IMR-90 (cell line): Measurements from ENCODE around the gene WASF3.

Source experiments
- BHLHE40 ChIP-seq: fragments of 150-350 bp; IDR thresholded peaks from 2 replicates; pipeline ENCODE4 v1.6.1; 2016; ENCODE audit warnings: mild to moderate bottlenecking, low read depth, low read length
- CTCF ChIP-seq: conservative IDR thresholded peaks from 2 replicates; pipeline ENCODE4 v1.5.1; 2012; ENCODE audit warnings: mild to moderate bottlenecking, low read depth, low read length, improper control_type of control experiment
- FOS ChIP-seq: fragments of 150-350 bp; IDR thresholded peaks from 2 replicates; pipeline ENCODE4 v1.6.1; 2016; ENCODE audit warnings: low read depth, low read length
- MAZ ChIP-seq: IDR thresholded peaks from 2 replicates; pipeline ENCODE4 v1.6.1; 2012; ENCODE audit warnings: low read depth, mild to moderate bottlenecking, low read length, improper control_type of control experiment, moderate library complexity, borderline replicate concordance
- POLR2A ChIP-seq: IDR thresholded peaks from 2 replicates; pipeline ENCODE4 v1.6.1; 2012; ENCODE audit warnings: mild to moderate bottlenecking, low read depth, low read length
- RAD21 ChIP-seq: IDR thresholded peaks from 2 replicates; pipeline ENCODE4 v1.6.1; 2012; ENCODE audit warnings: low read length, improper control_type of control experiment
- RCOR1 ChIP-seq: IDR thresholded peaks from 2 replicates; pipeline ENCODE4 v1.6.1; 2012; ENCODE audit warnings: mild to moderate bottlenecking, low read length, improper control_type of control experiment; ENCODE audit not compliant: insufficient replicate concordance
- RFX5 ChIP-seq: IDR thresholded peaks from 2 replicates; pipeline ENCODE4 v1.8.0; 2012; ENCODE audit warnings: low read depth, mild to moderate bottlenecking, low read length, moderate library complexity
- USF2 ChIP-seq: fragments of 150-350 bp; IDR thresholded peaks from 2 replicates; pipeline ENCODE4 v1.6.1; 2017; ENCODE audit warnings: mild to moderate bottlenecking, antibody characterized with exemption, low read length, low read depth

- no peak for TF ChIP-seq CTCF
- no peak for TF ChIP-seq RAD21
- TF ChIP-seq MAZ, result no peak
- no peak for TF ChIP-seq USF2
- TF ChIP-seq FOS, result no peak
- TF ChIP-seq RFX5, result no peak
- no peak for TF ChIP-seq RCOR1
- TF ChIP-seq BHLHE40, result no peak
- no peak for TF ChIP-seq POLR2A
Measured at GRCh38 chr13:26557051-26557392, 461 bp upstream of the WASF3 start.
